Renal pelvis (tissue), 12 donors: ENCODE measurements around the gene SCFD2. TPM values are rescaled to one million over a fixed set of nuclear protein-coding genes. Genes with fewer than 3 reads are reported as not detected.
"Not testable (repeated sequence)": the region's sequence is repeated elsewhere in the genome, so short reads cannot be mapped to it uniquely, and the experiment has no call there.

Source experiments
- DNase-seq: peaks from one replicate; pipeline ENCODE4 v3.0.0-alpha.2; 2013
- long read RNA-seq, 16 experiments: transcript quantifications; one replicate each; lab custom pipeline, GENCODE V29; 2026
- polyA plus RNA-seq, 3 donors: library from polyadenylated mRNA; unstranded; fragments of 120-200 nt; gene quantifications; one replicate each; pipeline ENCODE4 v1.2.1, GENCODE V29; 2013; ENCODE audit not compliant: insufficient read length in 3 of 3

SCFD2 gene
- polyA plus RNA-seq: 10 to 100 TPM; 13.7 to 14.5 (median 14.0) TPM
- long read RNA-seq, donor 1, partial matches to known transcripts: 17 of 17 reads
- long read RNA-seq, donor 1, other reads (novel, unspliced or antisense): 0 of 17 reads
- long read RNA-seq, donor 2, partial matches to known transcripts: 22 of 22 reads
- long read RNA-seq, donor 2, other reads (novel, unspliced or antisense): 0 of 22 reads
- long read RNA-seq, donor 3, partial matches to known transcripts: 8 of 9 reads
- long read RNA-seq, donor 3, other reads (novel, unspliced or antisense): 0 of 9 reads
- long read RNA-seq, donor 4, partial matches to known transcripts: 6 of 6 reads
- long read RNA-seq, donor 4, other reads (novel, unspliced or antisense): 0 of 6 reads
- long read RNA-seq, donor 5: 0 reads
- long read RNA-seq, donor 6, partial matches to known transcripts: 12 of 12 reads
- long read RNA-seq, donor 6, other reads (novel, unspliced or antisense): 0 of 12 reads
- long read RNA-seq, donor 7, partial matches to known transcripts: 13 of 13 reads
- long read RNA-seq, donor 7, other reads (novel, unspliced or antisense): 0 of 13 reads
- long read RNA-seq, donor 8, partial matches to known transcripts: 7 of 7 reads
- long read RNA-seq, donor 8, other reads (novel, unspliced or antisense): 0 of 7 reads
- long read RNA-seq, donor 9, partial matches to known transcripts: 8 of 13 reads
- long read RNA-seq, donor 9, other reads (novel, unspliced or antisense): 5 of 13 reads
- long read RNA-seq, donor 10, partial matches to known transcripts: 14 of 14 reads
- long read RNA-seq, donor 10, other reads (novel, unspliced or antisense): 0 of 14 reads
- long read RNA-seq, donor 11, partial matches to known transcripts: 14 of 14 reads
- long read RNA-seq, donor 11, other reads (novel, unspliced or antisense): 0 of 14 reads
- long read RNA-seq, donor 12, partial matches to known transcripts: 22 of 22 reads
- long read RNA-seq, donor 12, other reads (novel, unspliced or antisense): 0 of 22 reads
- long read RNA-seq, donor 13: 0 reads
- long read RNA-seq, donor 14, partial matches to known transcripts: 32 of 32 reads
- long read RNA-seq, donor 14, other reads (novel, unspliced or antisense): 0 of 32 reads
- long read RNA-seq, donor 15, partial matches to known transcripts: 24 of 24 reads
- long read RNA-seq, donor 15, other reads (novel, unspliced or antisense): 0 of 24 reads
- long read RNA-seq, donor 16, partial matches to known transcripts: 21 of 26 reads
- long read RNA-seq, donor 16, other reads (novel, unspliced or antisense): 5 of 26 reads

- peak; percentile 98 for DNase-seq
Measured at GRCh38 chr4:53365486-53366300, at the start of gene SCFD2. SCFD2 (minus strand) TSS chr4:53366061.

GRCh38 chr4:53409479-53409878 lies 43.6 kb upstream of the SCFD2 start:
- not testable (repeated sequence) for DNase-seq

GRCh38 chr4:53380221-53380620 lies 14.4 kb upstream of the SCFD2 start:
- DNase-seq: no peak

GRCh38 chr4:53378171-53378482 lies 12.3 kb upstream of the SCFD2 start:
- DNase-seq: no peak

GRCh38 chr4:53377319-53378170 lies 11.7 kb upstream of the SCFD2 start, which contains the start of gene FIP1L1:
FIP1L1 (plus strand) TSS chr4:53377641; CDS start chr4:53377839, 198 bp downstream.
- DNase-seq: peak; percentile 91

- no peak for DNase-seq
Measured at GRCh38 chr4:53376900-53377299, 11.0 kb upstream of the SCFD2 start.

- DNase-seq: no peak
Measured at GRCh38 chr4:53374777-53375258, 9.0 kb upstream of the SCFD2 start.

GRCh38 chr4:53371843-53372521 lies 6.1 kb upstream of the SCFD2 start:
- no peak for DNase-seq

- no peak for DNase-seq
Measured at GRCh38 chr4:53371049-53371448, 5.2 kb upstream of the SCFD2 start.

GRCh38 chr4:53367721-53368120 lies 1.9 kb upstream of the SCFD2 start:
- no peak for DNase-seq

- DNase-seq: no peak
Measured at GRCh38 chr4:53366301-53366716, 448 bp upstream of the SCFD2 start.

- no peak for DNase-seq
Measured at GRCh38 chr4:53365121-53365485, 758 bp downstream of the SCFD2 start.

GRCh38 chr4:53364624-53365023 lies 1.2 kb downstream of the SCFD2 start:
- DNase-seq: no peak

- DNase-seq: no peak
Measured at GRCh38 chr4:53362093-53362492, 3.8 kb downstream of the SCFD2 start.

- DNase-seq: no peak
Measured at GRCh38 chr4:53361451-53361850, 4.4 kb downstream of the SCFD2 start.

- no peak for DNase-seq
Measured at GRCh38 chr4:53355930-53356521, 9.8 kb downstream of the SCFD2 start.

GRCh38 chr4:53354012-53354722 lies 11.7 kb downstream of the SCFD2 start:
- no peak for DNase-seq

- no peak for DNase-seq
Measured at GRCh38 chr4:53349091-53349491, 16.8 kb downstream of the SCFD2 start.
